ENCODE measurements around the gene PLA2G4D. TPM values are rescaled to one million over a fixed set of nuclear protein-coding genes. Genes with fewer than 3 reads are reported as not detected.

PLA2G4D gene
- total RNA-seq, 1 experiment from 2014 or later, result not detected

DNA sequence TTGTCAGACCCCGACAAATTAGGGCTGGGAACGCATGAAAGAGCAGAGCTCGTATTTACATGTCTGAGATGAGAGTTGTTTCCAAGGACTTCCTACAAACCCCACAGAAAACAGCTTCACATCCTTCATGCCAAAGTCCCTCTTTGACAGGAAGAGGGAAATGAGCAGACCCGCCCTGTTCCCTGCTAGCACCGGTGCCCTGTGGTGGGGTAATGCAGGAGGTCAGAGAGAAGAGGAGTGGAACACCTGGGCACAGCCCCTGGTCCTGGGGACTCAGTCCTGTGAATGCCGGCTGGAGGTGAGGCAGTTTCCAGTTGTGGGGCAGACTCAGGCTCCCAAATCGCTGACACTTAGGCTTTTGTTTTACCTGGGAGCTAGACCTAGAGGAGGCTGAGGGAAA lies 4.0 kb downstream of the PLA2G4D start:
- DNase-seq, result no peak
- BruUV-seq (replicated peaks), result no TSS peak
- H3K27me3 Mint-ChIP-seq (ENCODE audit: unreplicated experiment), result no peaks in the 10 kb centered on the region
- no peak overlapping the region for H3K4me3 Mint-ChIP-seq (ENCODE audit: low read depth, unreplicated experiment)
- intact Hi-C loops (cut with micrococcal nuclease; ENCODE audit: unreplicated experiment), result no loop called here
- peaks cover 3% of the 10 kb centered on the region for H3K36me3 Mint-ChIP-seq (ENCODE audit: insufficient read depth, unreplicated experiment)
- H3K4me1 Mint-ChIP-seq (ENCODE audit: low read depth, unreplicated experiment), result peaks cover 19% of the 10 kb centered on the region
- no peaks in the 10 kb centered on the region for H3K9me3 Mint-ChIP-seq (ENCODE audit: low read depth, unreplicated experiment)
- CTCF ChIA-PET, result no interaction called here
- TF ChIP-seq, protein P1, sequence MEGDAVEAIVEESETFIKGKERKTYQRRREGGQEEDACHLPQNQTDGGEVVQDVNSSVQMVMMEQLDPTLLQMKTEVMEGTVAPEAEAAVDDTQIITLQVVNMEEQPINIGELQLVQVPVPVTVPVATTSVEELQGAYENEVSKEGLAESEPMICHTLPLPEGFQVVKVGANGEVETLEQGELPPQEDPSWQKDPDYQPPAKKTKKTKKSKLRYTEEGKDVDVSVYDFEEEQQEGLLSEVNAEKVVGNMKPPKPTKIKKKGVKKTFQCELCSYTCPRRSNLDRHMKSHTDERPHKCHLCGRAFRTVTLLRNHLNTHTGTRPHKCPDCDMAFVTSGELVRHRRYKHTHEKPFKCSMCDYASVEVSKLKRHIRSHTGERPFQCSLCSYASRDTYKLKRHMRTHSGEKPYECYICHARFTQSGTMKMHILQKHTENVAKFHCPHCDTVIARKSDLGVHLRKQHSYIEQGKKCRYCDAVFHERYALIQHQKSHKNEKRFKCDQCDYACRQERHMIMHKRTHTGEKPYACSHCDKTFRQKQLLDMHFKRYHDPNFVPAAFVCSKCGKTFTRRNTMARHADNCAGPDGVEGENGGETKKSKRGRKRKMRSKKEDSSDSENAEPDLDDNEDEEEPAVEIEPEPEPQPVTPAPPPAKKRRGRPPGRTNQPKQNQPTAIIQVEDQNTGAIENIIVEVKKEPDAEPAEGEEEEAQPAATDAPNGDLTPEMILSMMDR (IDR thresholded peaks at IDR 0.05; ENCODE audit: unreplicated experiment), result no peak
- H3K27ac Mint-ChIP-seq (ENCODE audit: unreplicated experiment), result no peak overlapping the region

DNA sequence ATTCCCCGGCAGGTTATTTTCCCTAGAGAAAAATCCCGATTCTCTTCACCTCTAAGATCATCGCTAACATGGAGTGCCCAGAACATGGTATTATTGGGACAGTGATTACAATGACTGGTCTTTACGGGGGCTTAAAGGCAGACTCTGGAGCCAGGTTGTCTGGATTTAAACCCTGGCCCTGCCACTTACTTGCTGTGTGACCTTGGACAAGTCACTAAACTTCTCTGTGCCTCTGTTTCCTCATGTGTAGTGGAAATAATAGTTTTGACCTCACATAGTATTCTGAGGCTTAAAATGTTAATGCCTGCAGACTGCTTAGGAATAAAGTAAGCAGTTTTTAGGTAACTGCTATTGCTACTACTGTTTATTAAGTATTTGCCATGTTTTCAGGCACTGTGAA lies 4.4 kb downstream of the PLA2G4D start:
- no peak overlapping the region for H3K4me3 Mint-ChIP-seq (ENCODE audit: low read depth, unreplicated experiment)
- no peaks in the 10 kb centered on the region for H3K9me3 Mint-ChIP-seq (ENCODE audit: low read depth, unreplicated experiment)
- CTCF ChIA-PET, result no interaction called here
- BruUV-seq (replicated peaks), result no TSS peak
- no peaks in the 10 kb centered on the region for H3K27me3 Mint-ChIP-seq (ENCODE audit: unreplicated experiment)
- H3K4me1 Mint-ChIP-seq (ENCODE audit: low read depth, unreplicated experiment), result peaks cover 19% of the 10 kb centered on the region
- H3K27ac Mint-ChIP-seq (ENCODE audit: unreplicated experiment), result no peak overlapping the region
- DNase-seq, result no peak
- peaks cover 3% of the 10 kb centered on the region for H3K36me3 Mint-ChIP-seq (ENCODE audit: insufficient read depth, unreplicated experiment)
- TF ChIP-seq, protein P1 (IDR thresholded peaks at IDR 0.05; ENCODE audit: unreplicated experiment), result no peak
- intact Hi-C loops (cut with micrococcal nuclease; ENCODE audit: unreplicated experiment), result no loop called here

DNA sequence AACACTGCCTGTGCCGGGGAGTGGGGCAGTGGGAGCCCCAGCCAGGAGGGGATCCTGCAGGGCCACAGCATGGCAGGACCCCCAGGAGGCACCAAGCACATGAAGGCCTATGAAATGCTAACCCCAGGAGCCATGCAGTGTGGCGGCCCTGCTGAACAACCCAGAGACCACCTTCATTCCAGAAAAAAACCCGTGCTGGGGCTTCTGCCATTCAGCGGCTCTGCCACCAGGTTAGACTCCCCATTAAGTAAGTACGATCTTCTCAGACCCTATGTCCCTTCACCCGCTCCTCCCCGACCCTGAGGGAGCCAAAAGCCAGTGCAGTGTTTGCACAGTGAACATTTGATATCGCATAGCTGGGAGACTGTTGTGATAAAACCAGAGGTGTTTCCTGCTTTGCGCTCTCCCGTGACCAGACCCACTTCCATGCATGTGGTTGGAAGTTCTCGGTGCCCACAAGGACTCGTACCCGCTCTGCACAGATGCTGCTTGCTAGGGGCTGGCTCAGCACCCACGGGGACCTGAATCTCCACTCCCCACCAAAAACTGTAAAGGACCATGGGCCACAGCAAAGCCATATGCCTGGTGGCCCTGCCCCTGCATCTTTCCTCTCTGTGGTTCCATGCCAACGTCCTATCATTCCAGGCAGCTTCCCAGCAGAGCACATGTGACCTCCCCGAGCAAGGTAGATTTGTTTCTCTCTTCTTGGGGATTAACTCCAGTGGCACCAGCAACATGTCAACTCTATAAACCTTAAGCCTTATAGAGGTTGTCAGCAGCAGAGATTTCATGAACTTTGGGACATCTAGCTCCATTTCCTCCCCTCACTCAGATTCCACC lies 5.3 kb downstream of the PLA2G4D start:
- intact Hi-C loops (cut with micrococcal nuclease; ENCODE audit: unreplicated experiment), result no loop called here
- CTCF ChIA-PET, result interaction anchor here (0.6 kb wide), 1 partner anchor 536 kb away, joined by 4 read pairs; no protein-coding TSS in a partner anchor
- no TSS peak for BruUV-seq (replicated peaks)
- Mint-ChIP-seq H3K9me3 (ENCODE audit: low read depth, unreplicated experiment) (no peaks in the 10 kb centered on the region), H3K27ac (ENCODE audit: unreplicated experiment) (no peak overlapping the region), H3K4me1 (ENCODE audit: low read depth, unreplicated experiment) (peaks cover 24% of the 10 kb centered on the region), H3K36me3 (ENCODE audit: insufficient read depth, unreplicated experiment) (peaks cover 11% of the 10 kb centered on the region), H3K4me3 (ENCODE audit: low read depth, unreplicated experiment) (no peak overlapping the region), H3K27me3 (ENCODE audit: unreplicated experiment) (no peaks in the 10 kb centered on the region)
- DNase-seq, result no peak
- TF ChIP-seq, protein P1 (IDR thresholded peaks at IDR 0.05; ENCODE audit: unreplicated experiment), result no peak

DNA sequence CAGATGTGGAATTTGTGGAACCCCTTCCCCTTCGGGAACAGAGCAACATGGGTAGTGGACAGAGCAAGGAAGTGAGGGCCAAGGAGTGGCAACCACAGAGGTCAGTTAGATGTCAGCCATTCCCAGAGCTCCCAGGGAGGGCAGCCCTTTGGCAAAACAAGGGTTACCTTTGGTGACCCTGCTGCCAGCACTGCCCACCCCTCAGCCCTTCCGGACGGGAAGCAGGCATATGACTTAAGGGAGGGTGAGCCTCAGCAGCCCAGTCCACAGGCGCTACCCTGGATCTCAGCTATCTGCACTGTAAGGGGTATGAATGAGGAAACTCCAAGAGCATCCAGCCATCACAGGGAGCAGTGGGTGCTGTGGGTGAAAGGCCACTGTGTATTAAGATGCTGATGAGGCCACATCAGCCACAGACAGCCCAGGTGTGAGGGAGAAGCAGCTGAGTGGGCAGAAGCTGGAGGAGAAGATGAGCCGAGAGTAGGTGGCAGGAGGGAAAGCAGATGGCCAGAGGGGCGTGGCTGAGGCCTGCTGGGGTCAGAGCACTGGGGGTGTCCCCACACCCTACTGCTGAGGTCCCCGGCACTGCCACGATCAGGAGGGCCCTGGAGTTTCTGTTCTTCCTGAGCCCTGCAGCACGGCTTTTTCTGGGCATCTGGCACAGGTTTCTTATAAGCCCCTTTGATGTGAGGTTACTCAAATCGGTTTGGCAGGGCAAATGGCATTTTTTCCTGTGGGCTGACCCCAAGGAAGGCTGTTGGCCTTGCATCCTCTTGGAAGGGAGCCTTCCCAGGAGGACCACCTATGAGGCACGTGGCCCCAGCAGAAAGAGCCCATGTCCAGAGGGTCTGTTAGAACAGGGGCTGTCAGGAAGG lies 6.2 kb downstream of the PLA2G4D start:
- H3K27ac Mint-ChIP-seq (ENCODE audit: unreplicated experiment), result no peak overlapping the region

More for the DNA sequence above, 6.2 kb downstream of the PLA2G4D start:
- intact Hi-C loops (cut with micrococcal nuclease; ENCODE audit: unreplicated experiment), result no loop called here
- TF ChIP-seq, protein P1 (IDR thresholded peaks at IDR 0.05; ENCODE audit: unreplicated experiment), result no peak
- no peaks in the 10 kb centered on the region for H3K27me3 Mint-ChIP-seq (ENCODE audit: unreplicated experiment)
- CTCF ChIA-PET, result interaction anchor here (0.6 kb wide), 1 partner anchor 1265 kb away, joined by 4 read pairs; no protein-coding TSS in a partner anchor
- no TSS peak for BruUV-seq (replicated peaks)
- H3K4me1 Mint-ChIP-seq (ENCODE audit: low read depth, unreplicated experiment), result peaks cover 27% of the 10 kb centered on the region
- DNase-seq, result no peak
- H3K36me3 Mint-ChIP-seq (ENCODE audit: insufficient read depth, unreplicated experiment), result peaks cover 11% of the 10 kb centered on the region
- no peaks in the 10 kb centered on the region for H3K9me3 Mint-ChIP-seq (ENCODE audit: low read depth, unreplicated experiment)
- H3K4me3 Mint-ChIP-seq (ENCODE audit: low read depth, unreplicated experiment), result no peak overlapping the region
